Stimulated activated naive CD8-positive, alpha-beta T cell treated with anti-CD3 and anti-CD28 coated beads, Interleukin-15, Interleukin-2, amounts not matched to agents 100 ng/mL and 50 ng/mL, for 24 hours (primary cell): Measurements from ENCODE around the gene SLC25A4.
A peak's percentile ranks its signal among the peaks of the same experiment; 100 is the strongest.
"Not testable (repeated sequence)": the region's sequence is repeated elsewhere in the genome, so short reads cannot be mapped to it uniquely, and the experiment has no call there.

Experiments
- H3K27ac Mint-ChIP-seq: one replicate; pipeline ENCODE4 v1.8.0; 2021; ENCODE audit warnings: mild to moderate bottlenecking, mixed read lengths
- H3K27me3 Mint-ChIP-seq: one replicate; pipeline ENCODE4 v1.8.0; 2021; ENCODE audit warnings: mixed read lengths
- H3K36me3 Mint-ChIP-seq: one replicate; pipeline ENCODE4 v1.8.0; 2021; ENCODE audit warnings: low read depth, mixed read lengths
- H3K4me1 Mint-ChIP-seq: one replicate; pipeline ENCODE4 v1.8.0; 2021; ENCODE audit warnings: low read depth, mixed read lengths
- H3K4me3 Mint-ChIP-seq: one replicate; pipeline ENCODE4 v1.8.0; 2021; ENCODE audit warnings: mild to moderate bottlenecking, mixed read lengths
- H3K9me3 Mint-ChIP-seq: one replicate; pipeline ENCODE4 v1.8.0; 2021; ENCODE audit warnings: mixed read lengths

The SLC25A4 gene

GRCh38 chr4:185142912-185143600 is at the start of gene SLC25A4:
Gene SLC25A4 (plus strand): TSS chr4:185143266. CDS start chr4:185143373, 107 bp downstream.
- Mint-ChIP-seq H3K27me3 (peaks cover 5% of the 10 kb centered on the region), H3K27ac (peak within 1 kb of the TSS; percentile 45)

DNA sequence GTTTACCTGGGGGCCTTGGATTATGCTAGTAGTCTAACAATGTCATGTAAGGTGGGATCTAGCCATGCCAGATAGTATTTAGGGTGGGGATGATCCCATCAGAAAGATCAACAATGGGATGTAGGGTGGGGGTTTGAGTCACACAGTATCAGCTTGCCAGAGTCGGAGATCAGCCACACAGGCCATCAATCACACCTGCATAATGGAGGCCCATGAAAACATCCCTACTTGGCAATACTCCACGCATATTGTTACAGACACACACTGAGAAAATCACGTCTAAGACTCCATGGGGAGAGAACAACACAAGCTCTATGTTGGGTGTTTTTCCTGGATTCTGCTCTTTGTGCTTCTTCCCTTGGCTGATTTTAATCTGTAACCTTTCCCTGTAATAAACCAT is 49.5 kb upstream of the SLC25A4 start:
- Mint-ChIP-seq H3K36me3 (no peaks in the 10 kb centered on the region), H3K27me3 (peaks cover 13% of the 10 kb centered on the region), H3K4me1 (no peaks in the 10 kb centered on the region), H3K27ac (no peak overlapping the region), H3K4me3 (no peak overlapping the region), H3K9me3 (no peaks in the 10 kb centered on the region)

More at GRCh38 chr4:185142912-185143600, at the start of gene SLC25A4:
- peaks cover 13% of the 10 kb centered on the region for H3K4me1 Mint-ChIP-seq
- no peaks in the 10 kb centered on the region for H3K36me3 Mint-ChIP-seq
- peak within 1 kb of the TSS; percentile 83 for H3K4me3 Mint-ChIP-seq
- no peaks in the 10 kb centered on the region for H3K9me3 Mint-ChIP-seq

DNA sequence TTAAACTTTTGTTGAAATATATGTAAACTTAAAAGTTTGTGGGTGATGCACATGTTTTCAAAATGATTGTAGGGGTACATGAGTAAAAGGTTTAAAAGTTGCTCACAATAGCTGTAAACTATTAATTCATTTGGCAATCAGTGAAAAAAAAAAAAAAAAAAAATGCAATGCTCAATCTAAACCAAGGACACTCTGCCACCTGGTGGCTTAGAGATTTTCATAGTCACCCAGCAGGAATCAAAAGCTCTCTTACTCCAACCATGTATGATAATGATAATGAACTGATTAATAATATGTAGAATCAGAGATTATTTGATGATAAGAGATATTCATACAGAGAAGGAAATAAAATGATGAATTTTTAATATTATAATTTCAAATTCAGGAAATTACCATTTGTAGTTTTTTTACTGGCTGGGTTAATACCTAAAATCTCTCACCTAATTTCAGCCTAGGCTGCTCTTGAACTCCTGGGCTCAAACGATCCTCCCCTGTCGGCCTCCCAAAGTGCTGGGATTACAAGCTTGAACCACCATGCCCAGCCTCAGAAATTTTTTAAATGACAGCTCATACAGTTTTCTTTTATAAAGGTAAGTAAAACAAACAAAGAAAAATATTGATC is 46.9 kb upstream of the SLC25A4 start:
- Mint-ChIP-seq H3K36me3 (no peaks in the 10 kb centered on the region), H3K27me3 (peaks cover 19% of the 10 kb centered on the region)

GRCh38 chr4:185098474-185098873 is 44.6 kb upstream of the SLC25A4 start:
- H3K27me3 Mint-ChIP-seq, result peaks cover 21% of the 10 kb centered on the region
- H3K4me3 Mint-ChIP-seq, result no peak overlapping the region
- H3K4me1 Mint-ChIP-seq, result no peaks in the 10 kb centered on the region
- H3K9me3 Mint-ChIP-seq, result no peaks in the 10 kb centered on the region
- H3K27ac Mint-ChIP-seq, result no peak overlapping the region
- H3K36me3 Mint-ChIP-seq, result no peaks in the 10 kb centered on the region

More for the DNA sequence above, 46.9 kb upstream of the SLC25A4 start:
- no peaks in the 10 kb centered on the region for H3K9me3 Mint-ChIP-seq
- no peak overlapping the region for H3K27ac Mint-ChIP-seq
- no peaks in the 10 kb centered on the region for H3K4me1 Mint-ChIP-seq
- H3K4me3 Mint-ChIP-seq, result no peak overlapping the region

GRCh38 chr4:185099024-185099682 is 43.9 kb upstream of the SLC25A4 start:
- Mint-ChIP-seq H3K27ac (no peak overlapping the region), H3K27me3 (peaks cover 25% of the 10 kb centered on the region), H3K4me1 (no peaks in the 10 kb centered on the region)

GRCh38 chr4:185099940-185100339 is 43.1 kb upstream of the SLC25A4 start:
- peaks cover 25% of the 10 kb centered on the region for H3K27me3 Mint-ChIP-seq
- no peak overlapping the region for H3K27ac Mint-ChIP-seq
- H3K36me3 Mint-ChIP-seq, result no peaks in the 10 kb centered on the region
- no peak overlapping the region for H3K4me3 Mint-ChIP-seq
- no peaks in the 10 kb centered on the region for H3K4me1 Mint-ChIP-seq
- no peaks in the 10 kb centered on the region for H3K9me3 Mint-ChIP-seq

More at GRCh38 chr4:185099024-185099682, 43.9 kb upstream of the SLC25A4 start:
- no peaks in the 10 kb centered on the region for H3K9me3 Mint-ChIP-seq
- no peaks in the 10 kb centered on the region for H3K36me3 Mint-ChIP-seq
- H3K4me3 Mint-ChIP-seq, result no peak overlapping the region

DNA sequence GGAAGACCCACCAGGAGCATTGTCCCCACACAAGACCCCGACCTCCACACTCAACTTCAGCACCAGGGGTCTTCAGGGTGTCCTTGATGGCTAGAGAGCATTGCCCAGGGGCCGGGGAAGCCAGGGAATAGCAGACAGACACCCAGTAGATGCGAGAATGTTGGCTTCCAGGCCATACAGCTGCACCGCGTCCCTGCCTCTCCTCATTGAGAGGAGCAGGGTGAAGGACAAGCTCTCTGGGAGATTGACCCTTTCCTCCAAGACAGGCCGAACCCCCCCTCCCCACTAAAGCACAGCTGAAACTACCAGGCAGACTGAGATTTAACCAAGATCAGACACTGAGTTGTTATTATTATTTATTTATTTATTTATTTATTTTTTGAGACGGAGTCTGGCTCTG is 42.6 kb upstream of the SLC25A4 start:
- H3K9me3 Mint-ChIP-seq, result no peaks in the 10 kb centered on the region
- H3K27me3 Mint-ChIP-seq, result peaks cover 25% of the 10 kb centered on the region
- H3K27ac Mint-ChIP-seq, result no peak overlapping the region

DNA sequence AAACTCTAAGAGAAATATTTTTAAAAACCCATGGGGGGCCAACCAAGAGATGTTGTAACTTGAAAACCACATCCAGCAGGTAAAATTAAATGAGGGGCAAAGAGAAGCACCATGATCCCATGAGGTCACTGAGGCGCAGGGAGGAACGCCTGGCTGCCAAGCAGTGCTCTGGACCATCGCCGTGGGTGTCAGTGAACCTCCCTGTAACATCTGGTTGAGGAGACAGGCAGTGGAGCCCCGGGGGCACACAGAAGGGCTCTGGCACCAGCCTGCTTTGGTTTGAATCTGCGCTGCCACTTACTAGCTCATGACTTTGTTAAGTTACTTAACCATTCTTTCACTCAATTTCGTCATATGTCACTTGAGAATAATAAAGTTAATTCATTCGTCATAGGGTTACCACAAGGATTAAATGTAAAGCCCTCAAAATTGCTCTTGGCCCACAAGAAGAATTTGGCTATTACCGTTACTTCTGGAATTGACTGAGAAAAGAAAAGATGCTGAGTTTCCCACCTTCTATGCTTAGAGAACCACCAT is 41.6 kb upstream of the SLC25A4 start:
- no peak overlapping the region for H3K27ac Mint-ChIP-seq
- no peaks in the 10 kb centered on the region for H3K4me1 Mint-ChIP-seq
- peaks cover 22% of the 10 kb centered on the region for H3K27me3 Mint-ChIP-seq
- no peaks in the 10 kb centered on the region for H3K36me3 Mint-ChIP-seq
- no peak overlapping the region for H3K4me3 Mint-ChIP-seq
- H3K9me3 Mint-ChIP-seq, result no peaks in the 10 kb centered on the region

More for the DNA sequence above, 42.6 kb upstream of the SLC25A4 start:
- H3K4me1 Mint-ChIP-seq, result no peaks in the 10 kb centered on the region
- H3K36me3 Mint-ChIP-seq, result no peaks in the 10 kb centered on the region
- no peak overlapping the region for H3K4me3 Mint-ChIP-seq

- Mint-ChIP-seq H3K27me3 (peaks cover 22% of the 10 kb centered on the region), H3K36me3 (no peaks in the 10 kb centered on the region)
Observed at GRCh38 chr4:185104733-185105132, 38.3 kb upstream of the SLC25A4 start.

GRCh38 chr4:185106353-185106752 is 36.7 kb upstream of the SLC25A4 start:
- no peaks in the 10 kb centered on the region for H3K36me3 Mint-ChIP-seq
- H3K27me3 Mint-ChIP-seq, result peaks cover 19% of the 10 kb centered on the region
- H3K4me1 Mint-ChIP-seq, result no peaks in the 10 kb centered on the region
- H3K9me3 Mint-ChIP-seq, result no peaks in the 10 kb centered on the region
- H3K27ac Mint-ChIP-seq, result no peak overlapping the region
- no peak overlapping the region for H3K4me3 Mint-ChIP-seq

More at GRCh38 chr4:185104733-185105132, 38.3 kb upstream of the SLC25A4 start:
- no peak overlapping the region for H3K4me3 Mint-ChIP-seq
- H3K27ac Mint-ChIP-seq, result no peak overlapping the region
- no peaks in the 10 kb centered on the region for H3K4me1 Mint-ChIP-seq
- no peaks in the 10 kb centered on the region for H3K9me3 Mint-ChIP-seq

DNA sequence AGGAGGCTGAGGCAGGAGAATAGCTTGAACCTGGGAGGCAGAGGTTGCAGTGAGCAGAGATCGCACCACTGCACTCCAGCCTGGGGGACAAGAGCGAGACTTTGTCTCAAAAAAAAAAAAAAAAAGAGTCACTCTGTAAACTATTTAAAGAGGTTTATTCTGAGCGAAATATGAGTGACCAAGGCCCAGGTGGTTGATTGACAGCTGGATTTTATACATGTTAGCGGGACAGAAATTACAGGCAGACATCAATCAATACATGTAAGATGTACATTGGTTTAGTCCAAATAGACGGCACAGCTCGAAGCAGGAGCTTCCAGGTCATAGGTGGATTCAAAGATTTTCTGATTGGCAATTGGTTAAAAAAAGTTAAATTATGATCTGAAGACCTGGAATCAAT is 35.5 kb upstream of the SLC25A4 start:
- H3K4me3 Mint-ChIP-seq, H3K36me3 Mint-ChIP-seq, H3K27ac Mint-ChIP-seq, H3K9me3 Mint-ChIP-seq, H3K4me1 Mint-ChIP-seq: not testable (repeated sequence)
- H3K27me3 Mint-ChIP-seq, result peaks cover 13% of the 10 kb centered on the region

DNA sequence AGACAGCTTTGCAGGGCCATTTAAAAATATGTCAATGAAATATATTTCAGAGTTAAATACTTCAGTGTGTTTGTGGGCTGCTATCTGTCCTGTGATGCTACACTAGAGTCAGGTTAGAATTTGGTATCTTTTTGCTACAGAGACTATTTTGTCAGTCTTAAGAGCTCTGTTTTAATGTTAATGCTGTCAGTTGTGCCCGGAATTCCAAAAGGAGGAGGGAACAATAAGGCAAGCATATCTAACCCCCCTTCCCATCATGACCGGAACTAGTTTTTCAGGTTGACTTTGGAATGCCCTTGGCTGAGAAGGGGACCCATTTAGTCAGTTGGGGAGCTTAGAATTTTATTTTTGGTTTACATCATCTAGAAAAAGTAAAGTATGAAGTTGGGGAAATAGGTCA is 34.9 kb upstream of the SLC25A4 start:
- H3K4me1 Mint-ChIP-seq, result no peaks in the 10 kb centered on the region
- H3K27me3 Mint-ChIP-seq, result peaks cover 16% of the 10 kb centered on the region
- no peaks in the 10 kb centered on the region for H3K36me3 Mint-ChIP-seq

DNA sequence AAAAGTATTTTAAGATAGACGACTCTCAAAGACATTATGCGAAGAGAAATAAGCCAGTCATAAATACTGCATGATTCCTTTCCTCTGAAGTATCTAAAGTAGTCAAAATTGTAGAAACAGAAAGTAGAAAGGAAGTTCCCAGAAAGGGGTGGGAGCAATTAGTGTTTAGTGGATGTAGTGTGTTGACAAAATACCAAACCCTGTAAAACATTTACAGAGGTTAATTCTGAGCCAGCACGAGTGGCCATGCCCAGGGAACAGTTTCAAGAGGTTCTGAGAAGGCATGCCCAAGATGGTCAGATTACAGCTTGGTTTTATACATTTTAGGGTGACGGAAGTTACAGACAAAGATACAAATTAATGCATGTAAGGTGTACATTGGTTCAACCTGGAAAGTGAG is 34.4 kb upstream of the SLC25A4 start:
- Mint-ChIP-seq H3K4me3 (no peak overlapping the region), H3K27me3 (peaks cover 16% of the 10 kb centered on the region), H3K36me3 (no peaks in the 10 kb centered on the region), H3K9me3 (no peaks in the 10 kb centered on the region), H3K4me1 (no peaks in the 10 kb centered on the region), H3K27ac (no peak overlapping the region)

More for the DNA sequence above, 34.9 kb upstream of the SLC25A4 start:
- Mint-ChIP-seq H3K9me3 (no peaks in the 10 kb centered on the region), H3K4me3 (no peak overlapping the region), H3K27ac (no peak overlapping the region)

DNA sequence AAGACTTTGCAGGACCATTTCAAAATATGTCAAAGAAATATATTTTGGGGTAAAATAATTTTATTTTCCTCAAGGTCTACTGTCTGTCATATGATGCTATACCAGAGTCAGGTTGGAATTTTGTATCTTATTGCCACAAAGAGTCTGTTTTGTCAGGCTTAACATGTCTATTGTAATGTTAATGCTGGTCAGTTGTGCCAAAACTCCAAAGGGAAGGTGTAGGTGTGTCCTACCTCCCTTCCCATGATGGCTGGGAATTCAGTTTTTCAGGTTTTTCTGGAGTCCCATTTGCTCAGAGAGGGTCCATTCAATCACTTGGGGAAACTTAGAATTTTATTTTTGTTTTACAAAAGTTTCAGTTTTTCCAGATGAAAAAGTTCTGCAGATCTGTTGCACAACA is 33.3 kb upstream of the SLC25A4 start:
- no peaks in the 10 kb centered on the region for H3K36me3 Mint-ChIP-seq
- no peaks in the 10 kb centered on the region for H3K4me1 Mint-ChIP-seq
- no peak overlapping the region for H3K27ac Mint-ChIP-seq
- H3K4me3 Mint-ChIP-seq, result no peak overlapping the region
- peaks cover 23% of the 10 kb centered on the region for H3K27me3 Mint-ChIP-seq
- no peaks in the 10 kb centered on the region for H3K9me3 Mint-ChIP-seq

- no peaks in the 10 kb centered on the region for H3K9me3 Mint-ChIP-seq
- no peaks in the 10 kb centered on the region for H3K4me1 Mint-ChIP-seq
- no peak overlapping the region for H3K27ac Mint-ChIP-seq
- H3K36me3 Mint-ChIP-seq, result no peaks in the 10 kb centered on the region
- no peak overlapping the region for H3K4me3 Mint-ChIP-seq
- peaks cover 26% of the 10 kb centered on the region for H3K27me3 Mint-ChIP-seq
Observed at GRCh38 chr4:185110375-185110823, 32.7 kb upstream of the SLC25A4 start.
